HTERT RPE-1 (cell line): Measurements from ENCODE around the gene BPIFB3.
"Not testable (repeated sequence)": the region's sequence is repeated elsewhere in the genome, so short reads cannot be mapped to it uniquely, and the experiment has no call there.

Experiments
- in situ Hi-C: fragments of 300-500 bp; cut with MboI; formaldehyde crosslinking; loops from 4 replicates; pipeline ENCODE4 v1.14.3; 2020; ENCODE audit warnings: low sequenced_read_pairs

The BPIFB3 gene

DNA sequence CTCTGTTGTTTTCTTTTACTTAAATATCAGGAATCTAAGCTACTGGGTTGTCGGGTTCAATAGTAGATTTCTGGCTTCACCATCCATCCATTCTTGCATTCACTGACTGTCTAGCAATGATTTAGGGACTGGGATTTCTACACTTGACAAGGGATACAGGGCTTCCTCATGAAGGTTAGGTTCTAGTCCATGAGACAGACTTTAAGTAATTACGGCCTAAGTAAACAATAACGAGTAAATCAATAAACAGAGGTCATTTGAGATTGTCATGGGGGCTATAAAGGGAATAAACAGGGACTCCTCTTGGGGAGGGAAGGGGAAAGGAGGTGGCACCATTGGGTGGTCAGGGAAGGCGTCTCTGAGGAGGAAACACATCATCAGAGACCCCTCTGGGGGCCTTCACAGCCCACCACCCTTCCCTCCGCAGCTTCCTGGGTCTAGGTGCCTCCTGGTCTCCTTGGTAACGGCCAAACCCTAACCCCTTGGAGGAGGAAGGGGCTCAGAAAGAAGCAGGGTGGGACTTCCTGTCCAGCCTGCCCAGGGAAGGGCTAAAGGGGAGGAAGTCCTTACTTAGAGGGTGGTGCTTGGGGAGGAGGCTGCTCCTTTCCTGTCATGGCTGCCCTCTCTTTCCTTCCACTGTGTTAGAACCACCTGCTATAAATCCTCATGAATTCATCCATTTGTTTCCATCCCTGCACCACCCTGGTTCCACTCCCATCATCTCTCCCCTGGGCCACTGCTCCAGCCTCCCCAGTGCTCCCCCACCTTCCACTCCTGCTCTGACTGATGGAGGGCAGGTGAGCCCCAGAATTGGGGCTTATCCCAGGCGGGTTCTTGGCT, 59.1 kb downstream of the BPIFB3 start:
- in situ Hi-C loops, result no loop called here

DNA sequence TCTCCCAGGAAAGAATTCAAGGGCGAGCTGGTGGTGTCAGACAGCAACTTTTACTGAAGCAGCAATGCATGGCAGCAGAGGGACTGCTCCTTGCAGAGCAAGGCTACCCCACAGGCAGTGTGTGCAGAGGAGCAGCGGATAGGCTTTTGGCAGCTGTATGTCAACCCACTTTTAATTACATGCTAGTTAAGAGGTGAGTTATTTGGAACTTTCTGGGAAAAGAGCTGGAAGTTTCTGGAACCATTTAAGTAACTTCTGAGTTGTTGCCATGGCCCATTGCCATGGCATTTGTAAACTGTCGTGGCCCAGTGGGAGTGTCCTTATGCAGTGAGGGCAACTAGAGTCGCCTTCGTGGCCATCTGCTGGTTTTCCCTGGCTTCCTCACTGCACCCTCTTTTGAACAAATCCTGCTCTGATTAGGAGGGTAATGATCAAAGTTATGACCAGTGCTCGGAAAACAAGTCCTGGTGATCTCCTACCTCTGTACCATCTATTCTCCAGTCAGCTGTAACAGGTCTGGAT, 59.7 kb downstream of the BPIFB3 start:
- in situ Hi-C loops, result no loop called here

DNA sequence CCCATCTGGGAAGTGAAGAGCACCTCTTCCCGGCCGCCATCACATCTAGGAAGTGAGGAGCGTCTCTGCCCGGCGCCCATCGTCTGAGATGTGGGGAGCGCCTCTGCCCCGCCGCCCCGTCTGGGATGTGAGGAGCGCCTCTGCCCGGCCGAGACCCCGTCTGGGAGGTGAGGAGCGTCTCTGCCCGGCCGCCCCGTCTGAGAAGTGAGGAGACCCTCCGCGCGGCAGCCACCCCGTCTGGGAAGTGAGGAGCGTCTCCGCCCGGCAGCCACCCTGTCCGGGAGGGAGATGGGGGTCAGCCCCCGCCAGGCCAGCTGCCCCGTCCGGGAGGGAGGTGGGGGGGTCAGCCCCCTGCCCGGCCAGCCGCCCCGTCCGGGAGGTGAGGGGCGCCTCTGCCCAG, 61.8 kb downstream of the BPIFB3 start:
- in situ Hi-C loops, result not testable (repeated sequence)

DNA sequence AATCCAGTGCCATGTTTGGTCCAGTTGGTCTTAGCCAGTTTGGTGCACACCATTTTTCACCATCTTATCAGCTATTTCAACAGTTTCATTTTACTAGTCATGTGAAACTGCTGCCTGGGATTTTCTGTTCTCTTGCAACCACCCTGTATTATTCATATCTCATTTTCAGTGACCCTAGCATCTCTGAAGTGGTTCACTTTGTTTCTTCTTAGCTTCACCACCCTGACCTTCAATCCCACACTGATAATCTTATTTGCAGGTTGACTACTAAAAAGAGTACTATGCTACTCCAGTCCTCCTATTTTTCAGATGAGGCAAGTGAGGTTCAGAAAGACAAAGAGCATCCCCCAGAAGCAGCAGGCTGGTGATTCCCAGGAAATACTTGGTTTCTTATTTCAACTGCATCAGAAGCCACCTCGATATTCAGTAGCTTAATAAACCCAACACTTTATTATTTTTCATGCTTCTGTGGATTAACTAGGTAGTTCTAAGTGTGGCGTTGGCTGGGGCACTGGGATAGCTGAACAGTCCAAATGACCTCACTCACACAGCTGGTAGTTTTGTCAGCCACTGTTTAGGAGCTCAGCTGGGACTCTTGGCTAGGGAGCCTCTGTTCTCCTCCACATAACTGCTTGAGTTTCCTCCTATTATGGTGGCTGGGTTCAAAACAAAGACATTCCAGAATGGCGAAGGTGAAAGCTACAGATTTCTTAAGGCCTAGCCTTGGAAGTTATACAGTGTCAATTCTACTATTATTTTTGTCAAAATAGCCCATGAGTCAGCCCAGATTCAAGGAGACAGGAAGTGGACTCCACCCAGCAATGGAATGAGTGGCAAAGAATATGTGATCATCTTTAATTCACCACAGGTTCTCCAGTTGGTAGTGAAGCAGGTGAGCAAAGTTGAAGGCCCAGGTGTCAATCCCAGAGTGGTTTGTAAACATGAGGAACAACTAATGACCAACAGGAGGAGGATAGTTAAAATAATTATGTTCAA, 66.3 kb downstream of the BPIFB3 start:
- in situ Hi-C loops, result no loop called here

DNA sequence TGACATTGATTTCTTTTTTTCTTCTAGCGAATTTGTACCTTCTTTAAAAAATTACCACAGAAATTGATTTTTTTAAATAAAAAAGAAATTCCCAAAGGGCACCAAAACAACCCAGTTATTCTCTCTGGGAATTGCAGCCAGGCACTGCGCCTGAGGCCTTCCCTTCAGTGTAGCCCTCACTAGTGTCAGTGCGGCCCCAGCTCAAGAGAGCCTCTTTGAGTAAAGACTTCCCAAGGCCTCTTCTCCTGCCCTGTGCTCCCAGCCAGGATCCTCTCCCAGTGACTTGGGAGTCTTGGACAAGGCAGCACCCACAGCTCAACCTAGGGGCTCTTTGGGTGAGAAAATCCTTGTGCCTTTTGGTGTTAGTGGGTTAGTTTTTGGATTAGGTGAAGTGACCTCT, 67.2 kb downstream of the BPIFB3 start:
- in situ Hi-C loops, result no loop called here

DNA sequence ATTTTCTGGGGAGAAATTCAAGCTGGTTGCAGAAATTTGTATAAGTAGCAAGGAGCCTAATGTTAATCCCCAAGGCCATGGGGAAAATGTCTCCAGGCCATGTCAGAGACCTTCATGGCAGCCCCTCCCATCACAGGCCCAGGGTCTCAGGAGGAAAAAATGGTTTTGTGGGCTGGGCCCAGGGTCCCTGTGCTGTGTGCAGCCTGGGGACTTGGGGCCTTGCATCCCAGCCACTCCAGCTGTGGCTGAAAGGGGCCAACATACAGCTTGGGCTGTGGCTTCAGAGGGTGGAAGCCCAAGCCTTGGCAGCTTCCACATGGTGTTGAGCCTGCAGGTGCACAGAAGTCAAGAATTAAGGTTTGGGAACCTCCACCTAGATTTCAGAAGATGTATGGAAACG, 68.6 kb downstream of the BPIFB3 start:
- in situ Hi-C loops, result not testable (repeated sequence)
